Mammary epithelial cell (primary cell): ENCODE results near the gene PRKN.

Experiments
- CTCF ChIP-seq, 2 donors: IDR thresholded peaks in 1 of 2; conservative IDR thresholded peaks in 1 of 2; 2 replicates each; pipeline ENCODE4 v1.5.1; 2011 to 2012; ENCODE audit warnings: inconsistent platforms in 2 of 2, low read length in 2 of 2, mild to moderate bottlenecking in 2 of 2, control low read depth in 1 of 2, low read depth in 1 of 2; ENCODE audit not compliant: insufficient read depth in 1 of 2; ENCODE audit errors: extremely low read depth in 1 of 2
- EZH2 ChIP-seq: IDR thresholded peaks from 2 replicates; pipeline ENCODE4 v1.6.1; 2012; ENCODE audit warnings: low read length, inconsistent platforms, borderline replicate concordance

GRCh38 chr6:162640756-162641155 lies 86.8 kb downstream of the PRKN start:
- TF ChIP-seq CTCF (conservative IDR thresholded peaks at IDR 0.05 in 1 of 2, IDR thresholded peaks at IDR 0.05 in 1 of 2; ENCODE audit: extremely low read depth in 1 of 2, insufficient read depth in 1 of 2, low read depth in 1 of 2, low read length in 2 of 2), result no peak
- TF ChIP-seq EZH2, result no peak
